GM13977 (cell line): ENCODE results near the gene USP9X.
A peak's percentile ranks its signal among the peaks of the same experiment; 100 is the strongest.
"Not testable (repeated sequence)": the region's sequence is repeated elsewhere in the genome, so short reads cannot be mapped to it uniquely, and the experiment has no call there.

Source experiments
- DNase-seq: peaks from one replicate; pipeline ENCODE4 v3.0.0; 2012; ENCODE audit warnings: low spot score
- CTCF ChIP-seq: IDR thresholded peaks from 2 replicates; pipeline ENCODE4 v1.5.1; 2012; ENCODE audit warnings: mild to moderate bottlenecking, control low read depth; ENCODE audit not compliant: insufficient read depth; ENCODE audit errors: extremely low read depth, missing control alignments
- in situ Hi-C: fragments of 300-500 bp; cut with MboI; formaldehyde crosslinking; loops from one replicate; pipeline ENCODE4 v1.12.0; 2022; ENCODE audit warnings: low sequenced_read_pairs, low pct_unique_long_range_greater_than_20kb, mixed read lengths, inconsistent platforms; ENCODE audit not compliant: unreplicated experiment

USP9X gene

GRCh38 chrX:41108007-41108406, 22.8 kb downstream of the USP9X start:
- in situ Hi-C loops: no loop called here
- DNase-seq: no peak
- no peak for TF ChIP-seq CTCF

DNA sequence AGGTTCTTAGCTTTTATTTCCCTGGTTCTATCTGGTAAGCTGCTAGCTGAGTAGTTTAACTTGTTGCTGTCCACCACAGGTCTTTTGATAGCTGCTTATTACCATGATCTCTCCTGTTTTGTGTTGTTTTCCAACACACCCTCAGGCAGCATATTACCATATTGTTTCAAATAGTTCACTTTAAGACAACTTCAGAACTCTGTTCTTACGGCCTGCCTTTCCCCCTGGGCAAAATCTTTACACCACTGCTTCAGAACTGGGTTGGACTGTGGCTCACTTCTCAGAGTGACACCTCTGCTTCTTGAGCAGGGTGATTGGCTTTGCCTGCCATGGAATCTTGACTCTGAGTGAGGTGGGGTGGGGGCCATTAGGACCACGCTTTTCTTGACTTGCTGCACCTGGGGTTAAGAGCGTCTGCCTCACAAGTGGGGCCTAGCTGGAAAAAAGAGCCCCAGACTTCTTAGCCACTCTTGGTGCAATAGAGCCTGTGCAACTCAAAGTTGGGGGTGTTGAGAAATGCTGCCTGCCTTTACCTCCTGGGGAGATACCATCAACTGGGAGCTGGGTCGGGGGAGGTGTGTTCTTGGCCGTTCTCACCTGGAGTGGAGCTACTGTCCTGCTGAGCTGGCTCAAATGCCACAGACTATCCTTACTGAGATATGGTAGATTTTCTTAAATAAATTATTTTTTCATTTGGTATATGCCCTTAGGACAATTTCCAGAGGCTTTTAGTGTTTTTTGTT, 23.4 kb downstream of the USP9X start:
- no peak for TF ChIP-seq CTCF
- in situ Hi-C loops: no loop called here
- no peak for DNase-seq

- no peak for DNase-seq
- in situ Hi-C loops: loop anchor here (10.0 kb wide), 1 partner anchor 236 kb away; no protein-coding TSS in a partner anchor
- TF ChIP-seq CTCF: no peak
Measured at GRCh38 chrX:41110801-41111625, 25.8 kb downstream of the USP9X start.

DNA sequence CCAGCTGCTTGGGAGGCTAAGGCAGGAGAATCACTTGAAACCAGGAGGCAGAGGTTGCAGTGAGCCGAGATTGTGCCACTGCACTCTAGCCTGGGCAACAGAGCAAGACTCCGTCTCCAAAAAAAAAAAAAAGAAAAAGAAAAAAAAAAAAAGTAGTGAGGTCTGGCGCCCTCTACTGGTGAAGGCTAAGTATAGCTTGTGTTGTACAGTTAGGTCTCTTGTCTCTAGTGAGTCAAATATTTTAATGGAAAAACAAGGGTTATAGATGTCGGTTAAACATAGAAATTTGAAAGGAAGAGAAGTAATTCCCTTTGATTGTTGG, 29.8 kb downstream of the USP9X start:
- not testable (repeated sequence) for DNase-seq
- in situ Hi-C loops: loop anchor here (10.0 kb wide), 1 partner anchor 240 kb away; no protein-coding TSS in a partner anchor

GRCh38 chrX:41116948-41117347, 31.7 kb downstream of the USP9X start:
- in situ Hi-C loops: loop anchor here (10.0 kb wide), 1 partner anchor 242 kb away; no protein-coding TSS in a partner anchor
- TF ChIP-seq CTCF: no peak
- DNase-seq: peak; percentile 57

More for the DNA sequence above, 29.8 kb downstream of the USP9X start:
- peak; percentile 67 for TF ChIP-seq CTCF

- DNase-seq: no peak
- in situ Hi-C loops: loop anchor here (10.0 kb wide), 1 partner anchor 243 kb away; no protein-coding TSS in a partner anchor
- no peak for TF ChIP-seq CTCF
Measured at GRCh38 chrX:41118156-41118555, 32.9 kb downstream of the USP9X start.
